ENCODE results near the gene SMARCC2.

SMARCC2 gene

GRCh38 chr12:56151672-56152131, 37.6 kb downstream of the SMARCC2 start:
- TF ChIP-seq FOXP2 (optimal IDR thresholded peaks at IDR 0.05; ENCODE audit: borderline replicate concordance, extremely low read depth, extremely low read length, insufficient read depth) (no peak), TAF1 (IDR thresholded peaks at IDR 0.05; ENCODE audit: borderline replicate concordance, insufficient read depth, low read length) (peak; percentile 41; the same call in 1 of the 2 replicates), POLR2AphosphoS5 (IDR thresholded peaks at IDR 0.05; ENCODE audit: low read depth, low read length) (no peak), SIN3A (IDR thresholded peaks at IDR 0.05; ENCODE audit: borderline replicate concordance, insufficient read depth, low read length) (no peak)
- TF ChIP-seq, protein P1, sequence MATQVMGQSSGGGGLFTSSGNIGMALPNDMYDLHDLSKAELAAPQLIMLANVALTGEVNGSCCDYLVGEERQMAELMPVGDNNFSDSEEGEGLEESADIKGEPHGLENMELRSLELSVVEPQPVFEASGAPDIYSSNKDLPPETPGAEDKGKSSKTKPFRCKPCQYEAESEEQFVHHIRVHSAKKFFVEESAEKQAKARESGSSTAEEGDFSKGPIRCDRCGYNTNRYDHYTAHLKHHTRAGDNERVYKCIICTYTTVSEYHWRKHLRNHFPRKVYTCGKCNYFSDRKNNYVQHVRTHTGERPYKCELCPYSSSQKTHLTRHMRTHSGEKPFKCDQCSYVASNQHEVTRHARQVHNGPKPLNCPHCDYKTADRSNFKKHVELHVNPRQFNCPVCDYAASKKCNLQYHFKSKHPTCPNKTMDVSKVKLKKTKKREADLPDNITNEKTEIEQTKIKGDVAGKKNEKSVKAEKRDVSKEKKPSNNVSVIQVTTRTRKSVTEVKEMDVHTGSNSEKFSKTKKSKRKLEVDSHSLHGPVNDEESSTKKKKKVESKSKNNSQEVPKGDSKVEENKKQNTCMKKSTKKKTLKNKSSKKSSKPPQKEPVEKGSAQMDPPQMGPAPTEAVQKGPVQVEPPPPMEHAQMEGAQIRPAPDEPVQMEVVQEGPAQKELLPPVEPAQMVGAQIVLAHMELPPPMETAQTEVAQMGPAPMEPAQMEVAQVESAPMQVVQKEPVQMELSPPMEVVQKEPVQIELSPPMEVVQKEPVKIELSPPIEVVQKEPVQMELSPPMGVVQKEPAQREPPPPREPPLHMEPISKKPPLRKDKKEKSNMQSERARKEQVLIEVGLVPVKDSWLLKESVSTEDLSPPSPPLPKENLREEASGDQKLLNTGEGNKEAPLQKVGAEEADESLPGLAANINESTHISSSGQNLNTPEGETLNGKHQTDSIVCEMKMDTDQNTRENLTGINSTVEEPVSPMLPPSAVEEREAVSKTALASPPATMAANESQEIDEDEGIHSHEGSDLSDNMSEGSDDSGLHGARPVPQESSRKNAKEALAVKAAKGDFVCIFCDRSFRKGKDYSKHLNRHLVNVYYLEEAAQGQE (IDR thresholded peaks at IDR 0.05; ENCODE audit: insufficient read depth in 1 of 2, low read depth in 2 of 2, low read length in 2 of 2), result no peak

DNA sequence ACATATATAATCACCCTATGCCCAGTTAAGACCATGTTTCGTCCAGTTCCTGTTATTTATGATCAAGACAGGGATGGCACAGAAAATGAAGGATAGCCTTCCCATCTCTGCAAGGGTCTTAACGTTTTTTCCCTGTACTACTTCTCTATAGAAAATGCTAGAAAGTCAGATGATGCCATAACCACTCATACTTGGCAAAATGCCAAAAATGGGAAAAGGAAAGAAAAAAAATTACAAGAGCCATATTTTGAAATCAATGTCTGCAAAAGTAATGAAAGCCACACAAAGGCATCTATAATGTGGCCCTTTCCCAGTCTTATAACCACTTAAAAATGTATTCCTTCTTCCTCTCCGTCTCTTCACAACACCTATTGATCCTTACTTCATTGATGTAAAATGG, 38.7 kb downstream of the SMARCC2 start:
- TF ChIP-seq, protein P1 (IDR thresholded peaks at IDR 0.05; ENCODE audit: insufficient read depth in 1 of 2, low read depth in 2 of 2, low read length in 2 of 2), result no peak
- TF ChIP-seq TAF1 (IDR thresholded peaks at IDR 0.05; ENCODE audit: borderline replicate concordance, insufficient read depth, low read length) (no peak), FOXP2 (optimal IDR thresholded peaks at IDR 0.05; ENCODE audit: borderline replicate concordance, extremely low read depth, extremely low read length, insufficient read depth) (no peak), SIN3A (IDR thresholded peaks at IDR 0.05; ENCODE audit: borderline replicate concordance, insufficient read depth, low read length) (no peak)

DNA sequence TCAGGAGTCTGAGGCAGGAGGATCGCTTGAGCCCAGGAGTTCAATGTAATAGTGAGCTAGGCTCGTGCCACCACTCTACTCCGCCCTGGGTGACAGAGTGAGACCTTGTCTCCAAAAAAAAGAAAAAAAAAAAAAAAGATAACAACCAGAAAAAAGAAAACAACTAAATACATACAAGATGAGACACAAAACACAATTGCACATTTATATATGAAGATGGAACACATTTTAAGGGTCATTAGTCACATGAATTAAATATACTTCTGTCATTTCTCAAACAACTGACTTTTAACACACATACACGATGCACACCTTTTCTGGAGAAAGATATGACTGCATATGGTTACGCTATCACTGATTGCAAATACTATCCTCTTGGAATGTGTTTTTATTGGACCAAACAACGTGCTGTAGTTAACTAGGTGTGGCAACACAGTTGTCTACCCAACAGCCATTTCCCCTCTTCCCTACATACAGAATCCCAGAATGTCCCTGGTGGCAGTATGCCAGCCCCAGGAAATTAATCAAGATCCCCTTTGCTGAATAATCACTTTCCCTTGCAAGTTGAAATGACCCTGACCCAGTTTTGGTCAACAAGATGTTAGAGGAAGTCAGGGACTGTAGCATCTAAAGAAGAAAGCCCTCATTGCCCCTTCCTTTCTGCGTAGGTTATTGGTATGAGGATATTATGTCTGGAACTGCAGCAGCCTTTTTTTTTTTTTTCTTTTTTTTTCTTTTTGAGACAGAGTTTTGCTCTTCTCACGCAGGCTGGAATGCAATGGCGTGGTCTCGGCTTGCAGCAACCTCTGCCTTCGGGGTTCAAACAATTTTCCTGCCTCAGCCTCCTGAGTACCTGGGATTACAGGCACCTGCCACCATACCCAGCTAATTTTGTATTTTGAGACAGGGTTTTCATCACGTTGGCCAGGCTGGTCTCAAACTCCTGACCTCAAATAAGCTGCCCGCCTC, 42.5 kb downstream of the SMARCC2 start:
- no peak for TF ChIP-seq FOXP2 (optimal IDR thresholded peaks at IDR 0.05; ENCODE audit: borderline replicate concordance, extremely low read depth, extremely low read length, insufficient read depth)
- TF ChIP-seq SIN3A (IDR thresholded peaks at IDR 0.05; ENCODE audit: borderline replicate concordance, insufficient read depth, low read length), result 0 out of 2 replicates have a peak, but pooled peaks have one; percentile 14
- TF ChIP-seq, protein P1 (IDR thresholded peaks at IDR 0.05; ENCODE audit: insufficient read depth in 1 of 2, low read depth in 2 of 2, low read length in 2 of 2), result no peak

GRCh38 chr12:56145217-56145616, 44.1 kb downstream of the SMARCC2 start:
- TF ChIP-seq SIN3A (IDR thresholded peaks at IDR 0.05; ENCODE audit: borderline replicate concordance, insufficient read depth, low read length), result no peak

- TF ChIP-seq POLR2AphosphoS5 (IDR thresholded peaks at IDR 0.05; ENCODE audit: low read depth, low read length), result no peak
- TF ChIP-seq, protein P1 (IDR thresholded peaks at IDR 0.05; ENCODE audit: insufficient read depth in 1 of 2, low read depth in 2 of 2, low read length in 2 of 2), result no peak
- TF ChIP-seq FOXP2 (optimal IDR thresholded peaks at IDR 0.05; ENCODE audit: borderline replicate concordance, extremely low read depth, extremely low read length, insufficient read depth), result no peak
- TF ChIP-seq SIN3A (IDR thresholded peaks at IDR 0.05; ENCODE audit: borderline replicate concordance, insufficient read depth, low read length), result no peak
- TF ChIP-seq TAF1 (IDR thresholded peaks at IDR 0.05; ENCODE audit: borderline replicate concordance, insufficient read depth, low read length), result no peak
Measured at GRCh38 chr12:56143870-56144269, 45.4 kb downstream of the SMARCC2 start.
